ENCODE data around the gene EVA1A.

Gene EVA1A

DNA sequence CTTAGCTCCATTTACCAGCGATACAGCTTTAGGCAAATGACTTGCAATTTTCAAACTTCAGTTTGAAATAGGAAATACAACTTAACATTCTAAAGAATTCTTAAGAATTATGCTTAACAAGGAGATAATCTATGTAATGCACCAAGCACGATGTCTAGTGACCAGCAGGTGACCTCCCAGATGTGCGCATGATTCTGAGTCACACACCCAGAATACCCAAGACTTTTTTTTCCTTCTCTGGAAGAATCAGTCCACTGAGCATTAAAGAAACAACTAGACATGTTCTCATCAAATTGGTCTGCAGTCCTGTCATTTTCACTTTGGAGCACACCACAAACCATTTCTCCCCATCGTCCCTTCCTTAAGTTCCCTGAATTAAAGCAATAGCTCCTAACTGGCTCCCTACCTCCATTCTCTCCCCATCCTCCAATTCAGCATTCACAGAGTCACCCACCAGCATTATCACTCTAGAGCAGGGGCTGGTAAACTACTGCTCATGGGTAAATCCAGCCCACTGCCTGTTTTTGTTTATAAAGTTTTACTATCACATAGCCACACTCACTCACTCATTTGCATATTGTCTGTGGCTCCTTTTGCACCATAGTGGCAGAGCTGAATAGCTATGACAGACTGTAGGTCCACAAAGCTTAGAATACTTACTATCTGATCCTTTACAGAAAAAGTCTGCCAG, 13.2 kb downstream of the EVA1A start:
- Histone ChIP-seq H3K27me3 (ENCODE audit: control insufficient read depth, low read length) (no peaks in the 10 kb centered on the region), H3K36me3 (ENCODE audit: control insufficient read depth, low read length) (no peaks in the 10 kb centered on the region), H3K4me2 (ENCODE audit: low read length) (no peak overlapping the region)

GRCh38 chr2:75545922-75546321, 14.8 kb downstream of the EVA1A start:
- no peaks in the 10 kb centered on the region for H3K79me2 ChIP-seq (ENCODE audit: control insufficient read depth, low read length)
- no peaks in the 10 kb centered on the region for H3F3A ChIP-seq (ENCODE audit: control insufficient read depth, insufficient read depth)

More for the DNA sequence above, 13.2 kb downstream of the EVA1A start:
- no peaks in the 10 kb centered on the region for H3F3A ChIP-seq (ENCODE audit: control insufficient read depth, insufficient read depth)
- no peaks in the 10 kb centered on the region for H3K9me2 ChIP-seq (replicated peaks; ENCODE audit: control insufficient read depth, low read length)
- TF ChIP-seq EZH2phosphoT487 (IDR thresholded peaks at IDR 0.05; ENCODE audit: borderline replicate concordance, low read length): no peak
- TF ChIP-seq, protein P1, sequence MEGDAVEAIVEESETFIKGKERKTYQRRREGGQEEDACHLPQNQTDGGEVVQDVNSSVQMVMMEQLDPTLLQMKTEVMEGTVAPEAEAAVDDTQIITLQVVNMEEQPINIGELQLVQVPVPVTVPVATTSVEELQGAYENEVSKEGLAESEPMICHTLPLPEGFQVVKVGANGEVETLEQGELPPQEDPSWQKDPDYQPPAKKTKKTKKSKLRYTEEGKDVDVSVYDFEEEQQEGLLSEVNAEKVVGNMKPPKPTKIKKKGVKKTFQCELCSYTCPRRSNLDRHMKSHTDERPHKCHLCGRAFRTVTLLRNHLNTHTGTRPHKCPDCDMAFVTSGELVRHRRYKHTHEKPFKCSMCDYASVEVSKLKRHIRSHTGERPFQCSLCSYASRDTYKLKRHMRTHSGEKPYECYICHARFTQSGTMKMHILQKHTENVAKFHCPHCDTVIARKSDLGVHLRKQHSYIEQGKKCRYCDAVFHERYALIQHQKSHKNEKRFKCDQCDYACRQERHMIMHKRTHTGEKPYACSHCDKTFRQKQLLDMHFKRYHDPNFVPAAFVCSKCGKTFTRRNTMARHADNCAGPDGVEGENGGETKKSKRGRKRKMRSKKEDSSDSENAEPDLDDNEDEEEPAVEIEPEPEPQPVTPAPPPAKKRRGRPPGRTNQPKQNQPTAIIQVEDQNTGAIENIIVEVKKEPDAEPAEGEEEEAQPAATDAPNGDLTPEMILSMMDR (IDR thresholded peaks at IDR 0.05; ENCODE audit: low read depth, low read length, poor library complexity, severe bottlenecking): no peak
- H3K4me3 ChIP-seq (ENCODE audit: low read length): no peak overlapping the region
- H3K27ac ChIP-seq (ENCODE audit: low read depth, low read length): no peak overlapping the region
- H3K9me3 ChIP-seq (ENCODE audit: control insufficient read depth, insufficient read depth, low read length): no peaks in the 10 kb centered on the region
- H3K79me2 ChIP-seq (ENCODE audit: control insufficient read depth, low read length): no peaks in the 10 kb centered on the region
- H3K4me1 ChIP-seq (ENCODE audit: control insufficient read depth, low read length): 0 out of 2 replicates have a peak, but pooled peaks cover 6% of the 10 kb centered on the region
- no peaks in the 10 kb centered on the region for H4K20me1 ChIP-seq (ENCODE audit: control insufficient read depth, insufficient read depth, low read depth, low read length)

GRCh38 chr2:75545387-75545786, 15.4 kb downstream of the EVA1A start:
- Histone ChIP-seq H3K36me3 (ENCODE audit: control insufficient read depth, low read length) (no peaks in the 10 kb centered on the region), H3K79me2 (ENCODE audit: control insufficient read depth, low read length) (no peaks in the 10 kb centered on the region), H3K4me2 (ENCODE audit: low read length) (no peak overlapping the region), H3K9me3 (ENCODE audit: control insufficient read depth, insufficient read depth, low read length) (no peaks in the 10 kb centered on the region), H3K27me3 (ENCODE audit: control insufficient read depth, low read length) (no peaks in the 10 kb centered on the region), H4K20me1 (ENCODE audit: control insufficient read depth, insufficient read depth, low read depth, low read length) (no peaks in the 10 kb centered on the region), H3K27ac (ENCODE audit: low read depth, low read length) (no peak overlapping the region), H3K9me2 (replicated peaks; ENCODE audit: control insufficient read depth, low read length) (no peaks in the 10 kb centered on the region), H3K4me1 (ENCODE audit: control insufficient read depth, low read length) (0 out of 2 replicates have a peak, but pooled peaks cover 6% of the 10 kb centered on the region), H3F3A (ENCODE audit: control insufficient read depth, insufficient read depth) (no peaks in the 10 kb centered on the region), H3K4me3 (ENCODE audit: low read length) (no peak overlapping the region)
- TF ChIP-seq, protein P1 (IDR thresholded peaks at IDR 0.05; ENCODE audit: low read depth, low read length, poor library complexity, severe bottlenecking): no peak
- no peak for TF ChIP-seq EZH2phosphoT487 (IDR thresholded peaks at IDR 0.05; ENCODE audit: borderline replicate concordance, low read length)

More at GRCh38 chr2:75545922-75546321, 14.8 kb downstream of the EVA1A start:
- Histone ChIP-seq H3K27me3 (ENCODE audit: control insufficient read depth, low read length) (no peaks in the 10 kb centered on the region), H3K4me1 (ENCODE audit: control insufficient read depth, low read length) (0 out of 2 replicates have a peak, but pooled peaks cover 6% of the 10 kb centered on the region), H3K4me3 (ENCODE audit: low read length) (no peak overlapping the region), H3K36me3 (ENCODE audit: control insufficient read depth, low read length) (no peaks in the 10 kb centered on the region), H3K4me2 (ENCODE audit: low read length) (no peak overlapping the region), H3K27ac (ENCODE audit: low read depth, low read length) (no peak overlapping the region), H3K9me3 (ENCODE audit: control insufficient read depth, insufficient read depth, low read length) (no peaks in the 10 kb centered on the region), H4K20me1 (ENCODE audit: control insufficient read depth, insufficient read depth, low read depth, low read length) (no peaks in the 10 kb centered on the region), H3K9me2 (replicated peaks; ENCODE audit: control insufficient read depth, low read length) (no peaks in the 10 kb centered on the region)
- no peak for TF ChIP-seq EZH2phosphoT487 (IDR thresholded peaks at IDR 0.05; ENCODE audit: borderline replicate concordance, low read length)
- TF ChIP-seq, protein P1 (IDR thresholded peaks at IDR 0.05; ENCODE audit: low read depth, low read length, poor library complexity, severe bottlenecking): no peak

All from DOHH2 (cell line).